GM18519 (cell line): ENCODE results near the gene SEMA6A.

Experiments used
- ATAC-seq: cut with Tn5 transposase; IDR thresholded peaks from one replicate; pipeline ENCODE4 v1.9.1; 2021; ENCODE audit warnings: mild to moderate bottlenecking, moderate library complexity; ENCODE audit not compliant: unreplicated experiment, low FRiP score

The SEMA6A gene

DNA sequence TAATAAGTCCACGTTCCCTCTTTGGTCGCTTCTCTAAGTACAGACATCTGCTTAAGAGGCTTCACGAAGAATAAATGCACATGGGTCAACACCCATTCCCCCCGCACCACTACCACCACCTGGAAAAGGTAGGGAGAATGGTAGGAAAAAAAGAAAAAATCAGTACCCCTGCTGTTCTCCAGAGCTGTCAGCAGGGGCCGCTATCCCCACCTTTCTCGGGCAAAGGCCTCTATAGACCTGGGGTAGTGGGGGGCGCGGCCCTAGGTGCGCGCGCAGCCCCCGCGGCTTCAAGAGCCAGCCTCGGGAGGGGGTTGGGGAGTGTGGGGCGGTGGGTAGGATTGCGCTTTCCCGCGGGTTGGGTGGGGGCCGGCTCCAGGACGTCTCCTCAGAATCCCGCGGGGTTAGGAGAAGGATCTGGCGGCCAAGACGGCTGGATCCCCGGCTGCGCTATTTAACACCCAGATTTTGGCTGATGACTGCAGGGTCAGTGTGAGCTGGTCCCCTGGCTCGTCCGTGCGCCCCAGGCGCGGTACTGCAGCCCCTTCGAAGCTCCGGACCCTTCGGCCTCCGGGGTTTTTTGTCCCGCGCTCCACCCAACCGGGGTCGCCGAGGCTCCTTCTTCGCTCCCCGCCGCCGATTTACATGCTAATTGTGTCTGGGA is 1.6 kb upstream of the SEMA6A start:
- peak; percentile 30 for ATAC-seq

GRCh38 chr5:116575326-116576052 is 866 bp upstream of the SEMA6A start:
- no peak for ATAC-seq

DNA sequence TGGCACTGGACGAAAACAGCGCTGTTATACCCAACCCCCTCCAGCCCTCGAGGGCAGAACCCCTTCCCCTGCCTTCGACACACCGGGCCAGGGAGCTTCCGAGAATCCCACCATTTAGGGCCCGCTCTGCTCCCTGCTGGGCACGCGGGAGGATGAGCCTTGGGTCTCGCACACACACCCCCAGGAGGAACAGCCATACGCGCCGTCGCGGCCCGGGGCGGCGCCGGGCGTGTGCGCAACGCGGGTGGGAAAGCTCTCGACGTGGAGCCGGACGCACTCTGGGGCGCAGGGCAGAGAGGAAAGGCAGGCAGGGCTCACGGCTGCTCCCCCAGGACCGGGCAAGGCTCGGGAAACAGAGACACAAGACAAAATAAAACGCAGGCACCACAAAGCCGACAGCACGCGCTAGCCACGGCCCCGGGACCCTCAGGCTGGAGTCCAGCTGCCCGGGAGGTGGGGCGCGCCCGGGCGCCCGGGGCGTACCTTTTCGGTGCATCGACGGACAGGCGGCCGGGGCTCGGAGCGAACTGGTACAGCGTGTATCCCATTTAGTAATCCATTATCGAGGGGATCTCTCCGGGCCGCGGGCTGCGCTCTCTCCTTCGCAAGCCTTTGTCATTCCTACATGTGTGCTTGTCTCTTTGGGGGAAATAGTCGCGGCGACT is 789 bp downstream of the SEMA6A start:
- ATAC-seq: no peak

DNA sequence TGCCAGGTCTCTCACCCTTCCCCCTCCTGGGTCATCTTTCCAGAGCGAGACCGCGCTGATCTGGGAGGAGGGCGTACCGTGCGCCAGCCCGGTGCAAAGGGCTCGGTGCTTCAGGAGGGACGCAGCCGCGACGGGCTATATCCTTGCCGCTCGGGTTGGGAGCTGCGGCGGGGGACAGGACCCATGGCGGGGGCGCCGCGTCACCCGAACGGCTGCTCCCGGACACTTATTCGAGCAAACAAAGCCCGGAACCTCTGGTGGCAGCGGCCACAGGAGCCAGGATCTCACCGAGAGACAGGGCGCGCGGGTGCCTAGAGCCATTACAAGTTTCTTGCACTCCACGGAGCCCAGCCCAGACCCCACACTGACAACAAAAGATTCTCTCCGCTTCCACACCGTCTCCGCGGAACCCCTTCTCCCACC is 1.3 kb downstream of the SEMA6A start:
- ATAC-seq: no peak

- no peak for ATAC-seq
Measured at GRCh38 chr5:116572350-116573278, 2.0 kb downstream of the SEMA6A start.

GRCh38 chr5:116571568-116572349 is 2.9 kb downstream of the SEMA6A start:
- no peak for ATAC-seq

DNA sequence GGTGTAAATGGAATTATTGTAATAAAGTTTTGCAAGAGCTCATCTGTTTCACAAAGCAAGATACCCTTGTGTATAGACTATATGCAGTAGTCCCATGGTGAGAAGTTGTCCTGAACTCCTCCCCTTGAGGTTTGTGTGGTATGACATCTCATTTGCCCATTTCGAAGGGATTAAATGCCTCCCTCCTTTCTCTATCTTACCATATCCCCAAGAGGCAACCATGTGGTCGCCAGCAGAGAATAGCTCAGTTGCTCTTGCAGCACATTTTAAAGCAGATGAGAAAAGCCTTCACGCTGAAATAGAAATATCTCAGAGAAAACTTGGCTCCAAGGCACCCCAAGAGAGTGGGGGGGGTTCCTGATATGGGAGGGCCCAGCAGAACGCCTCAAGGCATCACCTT is 4.6 kb downstream of the SEMA6A start:
- no peak for ATAC-seq

GRCh38 chr5:116567106-116567505 is 7.5 kb downstream of the SEMA6A start:
- ATAC-seq: no peak

DNA sequence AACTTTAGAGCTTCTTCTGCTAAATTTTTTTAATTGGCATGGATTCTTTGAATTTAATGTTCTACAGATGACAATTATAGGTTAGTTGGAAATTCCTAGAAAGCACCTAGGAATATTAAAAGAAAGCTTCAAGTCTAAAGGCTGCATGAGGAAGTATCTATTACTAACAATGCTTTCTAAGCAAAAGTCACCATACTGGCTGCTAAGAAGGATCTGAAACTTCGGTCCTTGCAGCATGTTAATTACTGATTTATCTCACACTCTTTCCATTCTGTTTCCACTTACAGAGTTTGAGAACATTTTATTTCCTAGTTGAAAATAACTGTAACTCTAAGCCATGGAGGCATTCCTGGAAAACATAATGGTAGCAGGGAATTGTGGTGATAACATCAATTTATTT is 8.4 kb downstream of the SEMA6A start:
- no peak for ATAC-seq

DNA sequence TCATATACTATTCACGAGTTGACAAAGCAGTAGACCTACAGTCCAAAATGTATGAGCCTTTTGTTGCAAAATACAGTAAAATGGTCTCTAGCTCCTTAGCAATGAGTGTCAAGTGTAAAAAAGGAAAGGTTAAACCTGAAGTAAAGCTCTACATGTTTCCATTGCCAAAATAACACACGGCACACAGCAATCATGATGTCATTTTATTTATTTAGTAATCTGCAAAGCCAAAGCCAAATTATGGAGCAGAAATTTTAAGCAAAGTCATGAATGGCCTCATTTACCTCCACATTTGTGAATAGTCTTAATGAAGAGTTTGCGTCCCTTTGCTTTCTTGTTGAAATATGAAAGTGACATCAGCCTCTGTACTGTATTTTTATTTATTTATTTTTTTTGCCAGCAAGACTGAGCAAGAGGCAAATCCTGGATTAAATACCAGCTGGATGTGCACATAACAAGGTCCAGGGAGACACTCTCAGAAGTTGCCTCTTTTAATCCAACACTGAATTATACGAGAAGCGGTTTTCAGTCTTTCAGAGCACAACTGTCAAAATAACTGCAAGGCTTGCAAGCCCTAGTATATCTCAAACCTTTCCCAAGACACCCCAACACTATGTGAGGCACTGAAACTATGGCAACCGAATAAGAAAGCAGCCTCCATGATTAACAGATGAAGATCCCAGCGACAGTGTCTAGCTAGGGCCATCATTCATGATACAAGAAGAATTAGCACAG is 9.7 kb downstream of the SEMA6A start:
- no peak for ATAC-seq

- no peak for ATAC-seq
Measured at GRCh38 chr5:116564312-116564711, 10.3 kb downstream of the SEMA6A start.

GRCh38 chr5:116563736-116564308 is 10.8 kb downstream of the SEMA6A start:
- no peak for ATAC-seq

- ATAC-seq: no peak
Measured at GRCh38 chr5:116562669-116563068, 12.0 kb downstream of the SEMA6A start.

- no peak for ATAC-seq
Measured at GRCh38 chr5:116561658-116562057, 13.0 kb downstream of the SEMA6A start.

DNA sequence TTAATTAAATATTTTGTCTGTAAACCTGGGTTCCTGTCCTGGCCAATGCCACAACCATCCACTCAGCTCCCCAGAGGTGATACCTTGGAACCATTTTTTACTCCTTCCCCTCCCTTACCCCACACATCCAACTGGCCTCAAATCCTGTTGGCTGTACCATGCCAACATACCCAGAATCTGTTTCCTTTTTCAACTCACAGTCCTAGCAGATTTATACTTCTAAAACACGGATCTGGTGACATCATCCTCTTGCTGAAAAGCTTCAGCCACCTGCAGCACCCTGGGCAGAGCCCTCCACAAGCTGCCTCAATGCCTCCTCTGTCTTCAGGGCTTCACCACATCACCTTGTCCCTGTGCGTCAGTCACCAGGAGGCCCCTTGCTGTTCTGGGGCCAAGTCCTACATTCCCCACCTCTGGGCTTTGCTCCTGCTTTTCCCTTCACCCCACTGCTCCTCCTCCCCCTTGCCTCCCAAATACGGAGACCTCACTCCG is 14.9 kb downstream of the SEMA6A start:
- ATAC-seq: no peak

GRCh38 chr5:116559239-116559638 is 15.4 kb downstream of the SEMA6A start:
- no peak for ATAC-seq

- ATAC-seq: no peak
Measured at GRCh38 chr5:116557669-116558271, 16.9 kb downstream of the SEMA6A start.

GRCh38 chr5:116554764-116555163 is 19.9 kb downstream of the SEMA6A start:
- no peak for ATAC-seq
